CMK (cell line): ENCODE results near the gene SND1.

Source experiments
- DNase-seq: peaks from one replicate; pipeline ENCODE4 v3.0.0-alpha.2; 2010; ENCODE audit warnings: low read depth

SND1 gene

GRCh38 chr7:127730658-127731276 is 78.8 kb downstream of the SND1 start:
- no peak for DNase-seq

GRCh38 chr7:127731431-127732080 is 79.6 kb downstream of the SND1 start:
- no peak for DNase-seq

DNA sequence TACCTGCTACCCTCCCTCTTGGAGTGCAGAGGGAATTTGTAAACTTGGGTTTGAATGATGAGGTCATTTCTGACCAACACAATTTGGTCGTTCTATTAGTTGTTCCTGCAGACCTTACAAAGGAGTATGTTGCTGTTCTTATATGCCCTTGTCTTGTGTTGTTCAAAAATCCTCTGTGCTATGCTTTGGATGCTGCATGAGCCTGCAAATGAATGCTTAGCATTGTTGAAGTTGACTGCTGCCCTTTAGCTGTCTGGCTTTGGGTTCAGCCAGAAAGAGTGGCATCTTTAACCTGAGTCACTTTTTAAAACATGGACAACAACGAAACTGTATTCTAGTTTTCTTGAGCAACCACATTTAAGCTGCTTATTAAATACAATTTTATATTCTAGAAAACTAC is 80.3 kb downstream of the SND1 start:
- no peak for DNase-seq

DNA sequence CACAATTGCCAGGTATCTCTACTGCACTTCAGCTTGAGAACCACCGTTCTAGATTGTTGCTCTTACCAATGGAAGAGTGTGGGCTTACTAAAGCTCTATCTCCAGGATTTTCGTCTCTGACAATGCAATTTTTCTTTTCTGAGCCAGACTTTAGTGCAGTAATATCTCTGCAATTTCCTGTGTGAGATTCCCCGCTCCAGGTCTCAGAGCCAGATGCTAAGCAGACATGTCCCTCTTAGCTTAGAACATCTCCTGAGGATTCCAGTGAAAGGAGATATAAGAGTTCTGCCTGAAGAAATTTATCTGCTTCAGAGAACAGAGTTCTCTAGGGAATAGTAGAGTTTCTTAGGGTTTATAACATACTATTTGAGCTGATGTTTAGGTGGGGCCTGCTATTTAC is 82.0 kb downstream of the SND1 start:
- DNase-seq: no peak

DNA sequence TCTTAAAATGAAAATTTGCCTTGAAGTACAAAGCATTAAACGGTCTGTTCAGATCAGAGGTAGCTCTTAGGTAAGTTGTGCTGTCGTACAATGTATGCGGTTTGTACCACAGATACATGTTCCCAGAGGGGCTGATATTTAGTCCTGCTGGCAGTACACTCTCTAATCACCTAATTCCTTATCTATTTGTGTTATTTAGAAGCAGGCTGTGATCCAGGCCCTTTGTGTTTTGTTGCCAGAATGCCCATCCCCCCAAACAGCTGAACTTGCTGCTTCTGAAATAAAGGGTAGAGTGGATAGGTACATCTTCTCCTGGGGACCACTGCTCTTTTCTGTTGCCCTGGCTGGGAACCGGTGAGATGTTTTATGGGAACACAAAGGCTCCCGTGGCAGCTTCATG is 84.5 kb downstream of the SND1 start:
- DNase-seq: no peak

DNA sequence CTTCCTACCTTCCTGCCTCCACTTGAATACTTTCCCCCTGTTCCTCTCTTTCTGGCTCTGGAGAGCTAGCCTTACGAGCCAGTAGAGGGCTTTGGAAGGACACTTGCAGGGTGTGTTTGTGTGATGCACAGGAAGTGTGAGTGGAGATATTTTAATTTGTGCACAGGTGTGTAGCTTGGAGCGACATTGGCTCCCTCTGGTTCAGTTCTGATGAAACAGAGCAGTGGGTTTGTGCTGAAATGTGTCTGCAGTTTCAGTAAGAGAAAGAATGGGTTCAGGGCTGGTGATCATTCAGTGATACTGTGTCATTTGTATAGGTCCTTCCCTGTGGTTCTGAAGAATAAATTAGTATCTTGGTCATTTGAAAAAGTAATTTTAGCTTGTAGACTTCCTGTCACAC is 86.9 kb downstream of the SND1 start:
- DNase-seq: no peak

- DNase-seq: no peak
Observed at GRCh38 chr7:127741764-127742375, 89.9 kb downstream of the SND1 start.

- no peak for DNase-seq
Observed at GRCh38 chr7:127745445-127745844, 93.5 kb downstream of the SND1 start.

- no peak for DNase-seq
Observed at GRCh38 chr7:127751062-127751461, 99.1 kb downstream of the SND1 start.

GRCh38 chr7:127751490-127752448 is 99.8 kb downstream of the SND1 start:
- DNase-seq: no peak

- no peak for DNase-seq
Observed at GRCh38 chr7:127752829-127753228, 100.8 kb downstream of the SND1 start.

GRCh38 chr7:127754457-127754856 is 102.5 kb downstream of the SND1 start:
- no peak for DNase-seq

GRCh38 chr7:127755521-127755920 is 103.5 kb downstream of the SND1 start:
- DNase-seq: no peak

DNA sequence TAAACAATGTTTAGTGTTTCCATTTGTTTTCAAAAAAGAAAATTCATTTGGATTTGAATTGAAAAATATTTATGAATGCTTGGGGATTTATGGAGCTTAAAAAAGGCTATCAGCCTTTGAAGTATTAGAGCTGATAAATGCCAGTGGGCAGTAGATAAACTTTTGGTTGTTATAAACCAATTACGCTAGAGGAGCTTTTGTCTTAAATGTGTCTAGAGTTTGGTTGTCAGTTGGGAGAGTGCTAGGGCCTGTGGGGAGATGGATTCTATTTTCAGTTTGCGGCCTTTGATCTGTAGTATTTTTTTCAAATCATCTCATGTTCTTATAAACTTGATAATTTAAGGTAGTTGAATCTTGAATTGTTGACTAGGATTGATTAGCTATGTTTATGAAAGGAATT is 104.0 kb downstream of the SND1 start:
- DNase-seq: no peak

GRCh38 chr7:127758105-127758504 is 106.1 kb downstream of the SND1 start:
- no peak for DNase-seq

DNA sequence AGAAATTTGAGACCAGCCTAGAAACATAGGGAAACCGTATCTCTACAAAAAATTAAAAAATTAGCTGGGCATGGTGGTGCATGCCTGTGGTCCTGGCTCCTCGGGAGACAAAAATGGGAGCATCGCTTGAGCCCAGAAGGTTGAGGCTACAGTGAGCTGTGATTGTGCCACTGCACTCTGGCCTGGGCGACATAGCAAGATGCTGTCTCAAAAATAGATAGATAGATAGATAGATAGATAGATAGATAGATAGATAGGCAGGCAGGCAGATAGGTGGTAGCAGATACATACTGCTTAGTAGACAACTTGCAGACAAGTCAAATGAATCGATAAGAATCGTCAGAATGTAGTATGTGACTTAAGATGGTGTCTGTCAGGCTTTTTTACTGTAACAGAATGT is 106.9 kb downstream of the SND1 start:
- no peak for DNase-seq

DNA sequence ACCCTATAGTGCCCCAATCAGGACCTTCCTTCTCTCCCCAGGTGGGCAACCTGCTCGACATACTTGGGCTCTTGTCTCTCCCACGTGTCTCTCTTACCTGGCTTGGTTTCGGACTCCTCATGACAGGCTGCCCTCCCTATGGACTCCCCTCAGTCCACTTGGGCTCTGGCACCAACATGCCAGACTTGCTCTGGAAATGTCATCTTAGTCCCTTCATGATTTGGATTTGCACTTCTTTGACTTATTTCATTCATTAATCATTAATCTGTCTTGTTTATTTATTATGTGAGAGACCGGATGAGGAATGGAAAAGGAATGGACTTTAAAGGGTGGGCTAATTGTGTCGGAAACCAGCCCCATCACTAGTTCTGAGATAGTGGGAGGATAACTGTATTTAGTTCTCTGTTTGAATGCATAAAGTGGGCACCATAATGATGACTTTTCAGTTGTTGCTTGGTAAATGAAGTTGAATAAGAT is 108.0 kb downstream of the SND1 start:
- no peak for DNase-seq

DNA sequence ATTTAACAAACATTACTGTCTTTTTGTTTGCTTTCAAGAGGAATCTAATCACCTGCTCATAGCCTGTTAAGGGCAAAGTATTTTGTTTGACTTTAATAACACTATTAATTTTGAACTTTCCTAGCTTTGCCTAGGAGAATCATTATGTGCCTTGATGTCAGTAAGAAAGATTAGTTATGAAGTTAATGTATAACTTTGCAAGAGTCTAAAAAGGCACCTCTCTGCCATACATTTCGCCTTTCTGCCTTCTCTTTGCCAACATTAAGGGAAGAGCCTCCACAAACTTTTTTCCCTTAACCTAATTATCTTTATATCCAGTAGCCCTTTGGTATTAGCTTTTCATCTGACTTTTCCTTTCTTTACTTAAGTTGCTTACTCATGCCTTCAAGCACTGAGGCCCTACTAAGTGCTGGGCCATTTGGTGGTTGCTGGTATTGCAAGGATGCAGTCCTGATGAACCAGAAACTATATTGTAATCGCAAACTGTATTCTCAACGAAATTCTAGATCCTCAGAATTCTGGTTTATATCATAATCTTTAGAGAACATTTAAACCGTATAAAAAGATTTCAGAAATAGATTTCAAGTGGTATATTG is 108.5 kb downstream of the SND1 start:
- no peak for DNase-seq

DNA sequence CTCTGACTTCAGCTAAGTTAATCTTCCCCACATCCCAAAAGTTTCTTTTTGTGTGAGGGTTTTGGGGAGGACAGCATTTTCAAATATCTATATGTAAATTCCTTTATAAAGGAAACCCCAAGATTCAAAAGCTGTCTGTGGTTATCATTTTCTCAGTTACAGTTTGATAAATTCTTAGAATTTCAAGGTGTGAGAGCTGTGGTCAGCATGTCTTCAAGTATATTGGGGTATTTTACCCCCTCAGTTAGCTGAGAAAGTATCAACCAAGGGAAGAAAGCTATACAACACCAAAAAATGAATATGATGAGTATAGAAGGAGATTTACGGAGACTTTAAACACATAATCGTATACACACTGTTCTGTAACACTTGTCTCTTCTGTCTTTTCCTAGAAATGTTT is 109.2 kb downstream of the SND1 start:
- DNase-seq: no peak

DNA sequence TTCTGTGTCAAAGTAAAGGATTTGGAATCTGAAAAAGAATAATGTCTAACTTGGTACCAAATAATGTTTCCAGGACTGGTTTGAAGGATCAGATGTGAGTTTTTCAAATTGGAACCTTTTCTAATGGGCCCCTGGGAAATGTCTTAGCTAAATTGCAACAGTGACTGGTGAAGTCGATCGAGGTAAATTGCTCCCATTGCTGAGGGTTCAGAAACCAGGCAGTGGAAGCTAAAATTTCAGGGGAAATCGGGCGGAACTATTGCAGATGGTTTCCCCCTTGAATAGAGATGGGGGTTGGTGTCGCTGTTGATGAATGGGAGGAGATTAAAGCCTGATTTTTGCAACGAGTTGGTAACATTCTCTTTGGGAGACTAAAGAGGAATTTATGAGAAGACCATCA is 112.7 kb downstream of the SND1 start:
- no peak for DNase-seq

DNA sequence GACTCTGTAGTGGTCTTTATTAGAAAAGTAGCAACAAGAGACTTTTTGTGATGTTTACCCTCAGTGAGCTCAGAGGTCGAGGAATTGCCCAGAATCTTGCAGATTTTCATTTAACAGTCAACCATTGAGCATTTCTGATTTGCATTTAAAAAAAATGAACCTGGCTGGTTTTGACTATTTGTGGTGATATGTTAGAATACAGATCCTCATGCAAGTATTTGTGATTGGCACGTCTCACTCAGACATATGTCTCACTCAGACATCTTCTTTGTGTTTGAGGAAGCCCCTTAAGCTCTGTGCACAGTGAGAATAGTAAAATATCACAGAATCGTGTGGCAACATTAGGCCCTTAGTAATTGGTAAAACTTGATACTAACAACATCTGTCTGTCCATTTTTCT is 113.2 kb downstream of the SND1 start:
- no peak for DNase-seq

DNA sequence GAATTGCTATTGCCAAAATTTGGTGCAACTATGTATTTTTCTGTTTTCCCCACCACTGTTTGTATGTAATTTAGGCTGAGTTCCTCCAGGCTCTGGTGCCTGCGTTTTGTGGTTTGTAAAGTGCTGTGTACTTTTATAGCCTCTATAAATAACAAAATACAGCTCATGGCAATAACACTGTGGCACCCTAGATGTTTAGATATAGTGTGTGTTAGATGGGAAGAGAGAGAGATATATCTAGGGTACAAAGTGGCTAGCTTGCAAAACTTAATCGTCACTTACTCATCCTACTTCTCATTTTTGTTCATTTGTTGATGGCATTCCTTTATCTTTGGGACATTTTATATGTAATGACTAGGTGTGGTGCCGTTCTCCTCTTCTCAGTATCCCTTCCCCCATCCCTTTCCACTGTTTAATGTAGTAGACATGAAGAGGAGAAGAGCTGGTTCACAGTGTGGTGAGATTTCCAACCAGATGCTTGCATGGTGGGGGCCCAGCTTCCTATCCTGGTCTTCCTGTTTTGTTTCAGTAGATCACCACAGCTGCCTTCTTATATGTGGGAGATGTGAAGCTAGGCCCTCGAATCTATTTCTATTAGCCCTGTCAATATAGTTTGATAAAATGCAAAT is 115.0 kb downstream of the SND1 start:
- peak; percentile 18 for DNase-seq
